Activated CD4-positive, CD25-positive, alpha-beta regulatory T cell (primary cell): Measurements from ENCODE around the gene RGP1.
A peak's percentile ranks its signal among the peaks of the same experiment; 100 is the strongest.

Experiments used
- DNase-seq, 4 experiments: peaks; one replicate each; lab custom pipeline; 2025; lab: John Stamatoyannopoulos, UW

RGP1 gene

GRCh38 chr9:35771943-35772342, 22.9 kb downstream of the RGP1 start:
- DNase-seq = no peak

- DNase-seq = no peak
Measured at GRCh38 chr9:35774907-35775635, 26.0 kb downstream of the RGP1 start.

- DNase-seq = no peak
Measured at GRCh38 chr9:35776018-35776417, 26.9 kb downstream of the RGP1 start.

GRCh38 chr9:35778496-35778895, 29.4 kb downstream of the RGP1 start:
- DNase-seq = no peak

GRCh38 chr9:35781066-35781465, 32.0 kb downstream of the RGP1 start:
- DNase-seq = no peak

- no peak for DNase-seq
Measured at GRCh38 chr9:35783418-35783817, 34.3 kb downstream of the RGP1 start.

GRCh38 chr9:35789541-35789940, 40.5 kb downstream of the RGP1 start:
- DNase-seq = no peak

GRCh38 chr9:35790025-35790384, 40.9 kb downstream of the RGP1 start:
- no peak for DNase-seq

- peak; percentile 12 to 19 (median 14) for DNase-seq
Measured at GRCh38 chr9:35790385-35791296, 41.6 kb downstream of the RGP1 start.

GRCh38 chr9:35791297-35791921, 42.3 kb downstream of the RGP1 start, which contains the start of gene NPR2:
Gene NPR2, plus strand, starts transcription at chr9:35791591. Its CDS starts 818 bp downstream, at chr9:35792409.
- DNase-seq = peak in 1 of 4 experiments; percentile 7

- DNase-seq = no peak
Measured at GRCh38 chr9:35792024-35792813, 43.1 kb downstream of the RGP1 start.

- no peak for DNase-seq
Measured at GRCh38 chr9:35792826-35793225, 43.7 kb downstream of the RGP1 start.

- DNase-seq = no peak
Measured at GRCh38 chr9:35793461-35793860, 44.4 kb downstream of the RGP1 start.

- DNase-seq = no peak
Measured at GRCh38 chr9:35795695-35796094, 46.6 kb downstream of the RGP1 start.

- no peak for DNase-seq
Measured at GRCh38 chr9:35797311-35798109, 48.4 kb downstream of the RGP1 start.

- DNase-seq = no peak
Measured at GRCh38 chr9:35798658-35799374, 49.7 kb downstream of the RGP1 start.

- no peak for DNase-seq
Measured at GRCh38 chr9:35800530-35800929, 51.4 kb downstream of the RGP1 start.

GRCh38 chr9:35801328-35802128, 52.4 kb downstream of the RGP1 start:
- no peak for DNase-seq

- DNase-seq = no peak
Measured at GRCh38 chr9:35806101-35806500, 57.0 kb downstream of the RGP1 start.
